ENCODE data around the gene FKBP11.
"Not testable (repeated sequence)": the region's sequence is repeated elsewhere in the genome, so short reads cannot be mapped to it uniquely, and the experiment has no call there.

The FKBP11 gene

GRCh38 chr12:48954841-48955501 lies 29.7 kb upstream of the FKBP11 start:
- no peak for DNase-seq

- DNase-seq: no peak
Observed at GRCh38 chr12:48954061-48954460, 28.8 kb upstream of the FKBP11 start.

GRCh38 chr12:48952691-48953090 lies 27.4 kb upstream of the FKBP11 start:
- DNase-seq: no peak

GRCh38 chr12:48947727-48948126 lies 22.4 kb upstream of the FKBP11 start:
- no peak for DNase-seq

- no peak for DNase-seq
Observed at GRCh38 chr12:48946943-48947342, 21.7 kb upstream of the FKBP11 start.

- DNase-seq: no peak
Observed at GRCh38 chr12:48946205-48946604, 20.9 kb upstream of the FKBP11 start.

GRCh38 chr12:48943221-48943620 lies 17.9 kb upstream of the FKBP11 start:
- DNase-seq: no peak

GRCh38 chr12:48940181-48940580 lies 14.9 kb upstream of the FKBP11 start:
- DNase-seq: peak in 1 of 2 donors; percentile 37

- peak in 1 of 2 donors; percentile 32 for DNase-seq
Observed at GRCh38 chr12:48938805-48939204, 13.5 kb upstream of the FKBP11 start.

GRCh38 chr12:48937170-48937569 lies 11.9 kb upstream of the FKBP11 start:
- DNase-seq: no peak

GRCh38 chr12:48936379-48936979 lies 11.2 kb upstream of the FKBP11 start:
- DNase-seq: peak; percentile 78 to 86

GRCh38 chr12:48934312-48934706 lies 9.0 kb upstream of the FKBP11 start:
- DNase-seq: peak in 1 of 2 donors; percentile 39

GRCh38 chr12:48933664-48934311 lies 8.5 kb upstream of the FKBP11 start:
- peak; percentile 35 to 75 for DNase-seq

GRCh38 chr12:48932878-48933277 lies 7.6 kb upstream of the FKBP11 start:
- DNase-seq: peak in 1 of 2 donors; percentile 30

- no peak for DNase-seq
Observed at GRCh38 chr12:48930475-48930874, 5.2 kb upstream of the FKBP11 start.

GRCh38 chr12:48929551-48929950 lies 4.3 kb upstream of the FKBP11 start:
- DNase-seq: no peak

GRCh38 chr12:48927261-48927660 lies 2.0 kb upstream of the FKBP11 start:
- DNase-seq: no peak

GRCh38 chr12:48924617-48925303 lies 532 bp downstream of the FKBP11 start:
- peak; percentile 76 to 86 for DNase-seq

GRCh38 chr12:48923117-48923516 lies 2.2 kb downstream of the FKBP11 start:
- no peak for DNase-seq

- peak; percentile 8 to 62 for DNase-seq
Observed at GRCh38 chr12:48917857-48918537, 7.3 kb downstream of the FKBP11 start.

GRCh38 chr12:48910196-48910595 lies 15.1 kb downstream of the FKBP11 start:
- no peak for DNase-seq

- DNase-seq: not testable (repeated sequence)
Observed at GRCh38 chr12:48909698-48910097, 15.6 kb downstream of the FKBP11 start.

GRCh38 chr12:48907245-48907644 lies 18.0 kb downstream of the FKBP11 start:
- DNase-seq: no peak

All from CD4-positive, alpha-beta T cell treated with Interferon alpha-2 for 1 hour (primary cell).